Spinal cord (tissue), 10 donors: ENCODE measurements around the gene FOLR1. TPM values are rescaled to one million over a fixed set of nuclear protein-coding genes. Genes with fewer than 3 reads are reported as not detected.

Experiments
- DNase-seq, 6 donors: peaks; one replicate each; pipeline versions ENCODE4 v3.0.0 to v3.0.0-alpha.2; 2013 to 2015; ENCODE audit warnings: low spot score in 6 of 6, low read depth in 4 of 6
- H3K27ac ChIP-seq: one replicate; pipeline ENCODE4 v1.5.1; 2013; ENCODE audit warnings: low read depth, low read length, control low read depth
- H3K27me3 ChIP-seq: one replicate; pipeline ENCODE4 v1.6.1; 2013; ENCODE audit warnings: low read length; ENCODE audit not compliant: control insufficient read depth, insufficient read depth
- H3K36me3 ChIP-seq: one replicate; pipeline ENCODE4 v1.6.1; 2013; ENCODE audit warnings: low read length; ENCODE audit not compliant: control insufficient read depth, insufficient read depth
- H3K4me1 ChIP-seq: one replicate; pipeline ENCODE4 v1.6.1; 2013; ENCODE audit warnings: low read length; ENCODE audit not compliant: control insufficient read depth, insufficient read depth
- H3K4me3 ChIP-seq: one replicate; pipeline ENCODE4 v1.5.1; 2013; ENCODE audit warnings: low read depth, low read length, control low read depth
- H3K9me3 ChIP-seq: one replicate; pipeline ENCODE4 v1.6.1; 2013; ENCODE audit warnings: low read length; ENCODE audit not compliant: control insufficient read depth, insufficient read depth
- WGBS: methylation state at CpG from one replicate; pipeline ENCODE4 v1.1.5; 2013; ENCODE audit warnings: missing lambda C conversion rate; ENCODE audit not compliant: insufficient coverage; 5-methylcytosine and 5-hydroxymethylcytosine counted together
- polyA plus RNA-seq, 2 donors: library from polyadenylated mRNA; unstranded; fragments of 120-200 nt; gene quantifications; one replicate each; pipeline ENCODE4 v1.2.1, GENCODE V29; 2013; ENCODE audit not compliant: insufficient read length in 2 of 2
- total RNA-seq, 2 donors: library from RNA; depleted of rRNA in 1 of 2; stranded (reverse); fragments of 120-200 nt in 1 of 2; fragments of >200 nt in 1 of 2; gene quantifications; one replicate each; pipeline versions ENCODE4 v1.2.3 to v1.2.4, GENCODE V29; 2013 to 2014
- donor health status: healthy.

FOLR1 gene
- total and polyA plus RNA-seq, 4 donors = 1.9 to 172 (median 4.0) TPM

DNA sequence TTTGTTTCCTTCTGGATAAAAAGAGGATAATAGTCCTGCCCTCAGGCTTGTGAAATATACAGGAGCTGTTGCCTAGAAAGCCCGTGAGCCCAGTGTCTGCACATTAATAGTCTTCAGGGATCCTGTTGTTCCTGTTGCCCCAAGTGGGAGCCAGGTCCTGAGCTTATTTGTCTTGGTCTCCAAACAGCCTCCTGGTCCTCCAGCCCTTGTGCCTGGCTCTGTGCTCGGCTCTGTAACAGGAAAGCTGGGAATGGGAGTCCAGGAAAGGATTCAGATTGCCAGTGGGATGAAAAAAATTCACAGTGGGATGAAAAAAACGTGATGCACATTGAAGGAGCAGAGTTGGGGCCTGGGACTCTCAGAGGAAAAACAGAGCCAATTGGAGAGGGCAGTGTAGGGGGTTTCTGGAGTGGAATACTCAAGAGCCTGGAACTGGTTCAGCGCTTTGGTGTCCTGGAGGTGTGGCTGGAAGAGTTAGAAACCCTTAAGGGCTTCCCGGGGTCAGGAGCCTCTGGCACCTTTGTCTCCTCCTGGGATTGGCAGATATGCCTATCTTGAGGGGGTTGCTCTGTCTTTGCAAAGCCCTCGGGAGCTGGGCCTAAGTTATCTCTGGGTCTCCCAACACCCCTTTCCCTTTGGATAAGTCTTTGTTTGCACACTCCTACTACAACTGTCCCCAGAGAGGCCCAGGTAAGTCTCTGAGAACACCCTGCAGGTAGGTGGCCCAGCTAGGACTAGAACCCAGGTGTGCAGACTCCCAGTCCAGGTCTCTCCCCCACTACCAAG lies 30.4 kb downstream of the FOLR1 start:
- Histone ChIP-seq H3K4me1 (peaks cover 43% of the 10 kb centered on the region), H3K27ac (peak overlapping the region; percentile 95), H3K9me3 (no peaks in the 10 kb centered on the region), H3K27me3 (peaks cover 5% of the 10 kb centered on the region), H3K36me3 (peaks cover 4% of the 10 kb centered on the region), H3K4me3 (peak overlapping the region; percentile 88)
- 52% methylated on average over 6 of the region's 6 CpGs for WGBS
- no peak for DNase-seq

DNA sequence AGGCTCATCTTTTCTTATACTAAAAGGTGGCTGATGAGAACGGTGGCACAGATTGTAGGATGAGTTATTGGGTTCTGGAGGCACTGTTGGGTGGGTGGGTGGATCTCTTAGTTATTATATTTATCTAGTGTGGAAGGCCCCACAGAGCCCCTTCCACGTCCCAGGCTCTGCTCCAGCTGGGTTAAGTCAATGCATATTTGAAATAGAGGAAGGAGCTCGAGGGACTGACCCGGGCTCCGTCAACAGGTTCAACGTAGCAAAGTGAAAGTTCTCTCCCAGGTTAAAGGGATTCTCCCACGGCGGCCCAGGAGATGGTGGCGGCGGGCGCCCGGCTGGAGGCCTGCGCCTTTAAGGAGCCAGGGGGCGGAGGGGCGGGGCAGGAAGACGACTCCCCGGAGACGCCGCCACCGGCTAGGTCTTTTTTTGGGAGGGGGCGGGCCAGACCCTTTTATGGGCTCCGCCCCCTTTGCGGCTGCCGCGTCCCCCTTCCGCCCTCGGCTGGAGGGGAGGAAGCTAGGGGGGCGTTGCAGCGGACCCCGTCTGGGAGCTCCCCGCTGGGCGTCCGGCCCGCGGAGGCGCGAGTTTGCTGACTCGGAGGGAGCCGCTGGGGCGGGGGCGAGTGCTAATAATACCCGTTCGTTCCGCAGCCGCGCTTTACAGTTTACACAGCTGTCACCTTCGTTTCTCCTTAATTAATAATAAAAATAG lies 31.1 kb downstream of the FOLR1 start:
- 1% methylated on average over 44 of the region's 47 CpGs for WGBS
- peak; percentile 58 to 96 (median 82) for DNase-seq
- Histone ChIP-seq H3K9me3 (no peaks in the 10 kb centered on the region), H3K36me3 (peaks cover 10% of the 10 kb centered on the region), H3K4me1 (peaks cover 50% of the 10 kb centered on the region), H3K4me3 (peak overlapping the region; percentile 88), H3K27me3 (peaks cover 5% of the 10 kb centered on the region), H3K27ac (peak overlapping the region; percentile 95)

DNA sequence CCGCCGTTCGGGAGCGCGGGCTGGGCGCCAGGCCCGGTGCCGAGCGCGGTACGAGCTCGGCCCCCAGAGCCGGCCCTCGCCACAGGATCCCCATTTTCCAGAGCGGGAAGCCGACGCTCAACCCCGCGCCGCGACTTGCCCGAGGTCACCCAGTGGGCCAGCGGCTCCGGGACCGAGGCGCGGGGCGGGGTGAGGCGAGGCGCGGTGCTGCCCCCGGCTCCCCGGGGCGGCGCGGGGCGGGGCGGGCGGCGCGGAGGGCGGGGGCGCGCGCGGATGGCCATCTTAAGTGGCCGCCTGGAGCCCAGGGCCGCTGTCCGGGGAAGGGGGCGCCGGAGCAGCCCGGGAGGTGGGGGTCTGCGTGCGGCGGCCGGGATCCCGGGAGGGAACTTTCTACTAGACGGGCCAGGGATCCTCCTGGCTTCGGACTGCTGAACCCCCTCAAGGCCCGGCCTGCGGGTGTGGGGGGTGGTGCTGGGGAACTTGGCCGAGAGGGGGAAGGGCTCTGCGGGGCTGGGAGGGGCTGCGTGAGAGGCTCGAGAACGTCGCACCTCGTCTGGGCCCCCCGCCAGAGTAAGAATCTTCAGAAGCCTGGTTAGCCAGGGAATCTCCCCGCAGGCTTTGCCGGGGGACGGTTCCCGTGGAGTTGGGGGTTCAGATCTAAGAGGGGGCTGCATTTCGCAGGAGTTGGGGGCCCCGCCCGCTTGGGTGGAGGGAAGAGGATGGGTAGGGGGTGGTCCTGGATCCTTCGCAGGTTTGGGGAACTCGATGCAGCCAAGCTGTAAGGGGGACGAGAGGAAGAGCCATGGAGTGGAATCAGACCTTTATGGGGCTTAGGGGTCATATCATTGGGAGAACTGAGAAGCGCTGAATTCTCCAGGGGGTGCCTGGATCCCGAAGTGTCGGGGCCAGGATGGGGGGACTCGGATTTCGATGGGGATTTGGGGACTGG lies 31.9 kb downstream of the FOLR1 start:
- Histone ChIP-seq H3K4me3 (peak overlapping the region; percentile 88), H3K9me3 (no peaks in the 10 kb centered on the region), H3K27ac (peak overlapping the region; percentile 95), H3K36me3 (peaks cover 18% of the 10 kb centered on the region), H3K4me1 (peaks cover 57% of the 10 kb centered on the region), H3K27me3 (peaks cover 3% of the 10 kb centered on the region)
- DNase-seq = peak in 3 of 6 donors; percentile 55 to 85 (median 60)
- WGBS = 0% methylated on average over 84 of the region's 84 CpGs

DNA sequence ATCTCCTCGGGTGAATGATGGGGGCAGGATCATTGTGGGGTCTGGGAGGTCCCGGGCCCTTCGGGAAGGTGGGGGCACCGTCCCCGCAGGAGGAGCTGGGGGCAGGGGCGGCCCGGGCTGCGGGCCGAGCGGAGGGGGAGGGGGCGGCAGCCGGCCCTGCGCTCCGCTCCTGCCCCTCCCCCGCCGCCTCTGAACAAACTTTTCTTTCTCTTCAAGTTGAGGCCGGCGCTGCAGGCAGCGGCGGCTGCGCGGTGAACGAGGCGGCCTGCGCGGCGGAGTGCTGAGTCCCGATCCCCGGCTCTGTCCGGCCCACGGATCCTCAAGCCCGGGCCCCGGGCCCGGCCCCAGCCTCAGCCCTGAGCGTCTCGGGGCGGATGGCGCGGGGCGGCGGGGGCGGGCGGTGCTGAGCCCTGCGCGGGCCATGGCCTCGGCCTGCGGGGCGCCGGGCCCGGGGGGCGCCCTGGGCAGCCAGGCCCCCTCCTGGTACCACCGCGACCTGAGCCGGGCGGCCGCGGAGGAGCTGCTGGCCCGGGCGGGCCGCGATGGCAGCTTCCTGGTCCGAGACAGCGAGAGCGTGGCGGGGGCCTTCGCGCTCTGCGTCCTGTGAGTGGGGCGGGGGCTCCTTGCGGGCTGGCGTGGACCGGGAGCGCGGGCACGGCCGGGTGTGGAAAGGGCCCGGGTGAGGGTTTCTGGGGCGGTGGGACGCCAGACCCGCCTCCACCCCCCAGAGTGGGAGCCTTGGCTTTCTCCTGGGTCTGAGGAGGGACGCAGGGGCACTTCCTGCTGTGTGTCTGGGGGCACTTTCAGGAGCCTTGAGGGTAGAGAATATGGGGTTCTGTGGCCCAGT lies 32.8 kb downstream of the FOLR1 start, which contains the start of gene INPPL1:
Gene INPPL1, plus strand, starts transcription at position 204 of the 847 bp plus-strand sequence. Its CDS starts 218 bp downstream, at position 422.
- H3K4me3 ChIP-seq = peak within 1 kb of the TSS; percentile 88
- DNase-seq = peak in 3 of 6 donors; percentile 35 to 79 (median 65)
- peaks cover 3% of the 10 kb centered on the region for H3K27me3 ChIP-seq
- under 1% methylated on average over 77 of the region's 81 CpGs for WGBS
- H3K27ac ChIP-seq = peak within 1 kb of the TSS; percentile 95
- H3K36me3 ChIP-seq = peaks cover 27% of the 10 kb centered on the region
- no peaks in the 10 kb centered on the region for H3K9me3 ChIP-seq
- peaks cover 57% of the 10 kb centered on the region for H3K4me1 ChIP-seq

DNA sequence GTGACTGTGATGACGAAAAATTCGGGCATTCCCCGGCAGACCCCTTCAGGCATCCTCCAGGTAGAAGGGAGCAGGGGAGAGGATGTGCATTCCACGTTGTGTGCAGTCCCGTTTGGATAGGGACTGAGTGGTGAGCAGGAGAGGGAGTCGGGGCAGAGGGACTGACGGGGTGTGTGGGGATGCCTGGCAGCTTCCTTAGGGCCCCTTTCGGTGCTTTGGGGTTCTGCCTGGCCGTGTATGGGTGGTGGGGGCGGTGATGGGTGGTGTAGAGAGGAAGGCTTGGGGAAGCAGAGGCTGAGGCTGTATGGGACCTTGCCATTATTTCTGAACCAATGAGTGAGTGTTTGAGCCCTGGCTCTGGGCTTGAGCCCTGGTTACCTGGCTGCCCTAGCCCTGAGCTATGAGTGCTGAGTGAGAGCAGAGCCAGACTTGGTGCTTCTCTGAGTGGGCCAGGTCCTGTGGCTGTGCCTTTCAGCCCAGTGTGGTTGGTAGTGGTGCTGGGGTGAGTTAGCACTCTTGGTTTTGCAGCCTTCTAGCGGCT lies 33.5 kb downstream of the FOLR1 start:
- Histone ChIP-seq H3K4me3 (peak overlapping the region; percentile 56), H3K36me3 (peaks cover 34% of the 10 kb centered on the region), H3K27me3 (peaks cover 3% of the 10 kb centered on the region), H3K9me3 (no peaks in the 10 kb centered on the region), H3K4me1 (peaks cover 57% of the 10 kb centered on the region), H3K27ac (peak overlapping the region; percentile 57)
- no peak for DNase-seq
- WGBS = 14% methylated on average over 10 of the region's 11 CpGs

DNA sequence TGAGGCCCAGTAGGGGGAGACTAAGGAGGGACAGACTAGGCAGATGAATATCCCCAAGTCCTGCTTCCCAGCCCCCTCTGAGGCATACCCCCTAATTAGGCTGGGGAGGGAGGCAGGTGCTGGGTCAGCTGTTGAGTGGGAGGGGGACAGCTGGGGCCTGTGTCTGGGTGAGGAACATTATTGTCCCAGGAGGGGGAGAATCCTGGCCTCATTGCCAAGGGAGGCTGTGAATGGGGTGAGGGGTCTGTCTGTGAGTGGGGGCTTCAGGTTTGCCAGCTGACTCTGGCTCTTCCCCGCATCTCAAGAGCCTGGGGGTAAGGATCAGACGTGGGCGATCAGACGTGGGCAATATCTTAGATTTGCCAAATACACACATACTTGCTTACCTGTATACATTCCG lies 34.8 kb downstream of the FOLR1 start:
- peak in 2 of 6 donors; percentile 23 to 36 for DNase-seq
- Histone ChIP-seq H3K27ac (no peak overlapping the region), H3K4me3 (no peak overlapping the region), H3K4me1 (peaks cover 57% of the 10 kb centered on the region), H3K27me3 (peaks cover 3% of the 10 kb centered on the region), H3K36me3 (peaks cover 46% of the 10 kb centered on the region), H3K9me3 (no peaks in the 10 kb centered on the region)
- 72% methylated on average over 4 of the region's 5 CpGs for whole genome bisulfite sequencing

DNA sequence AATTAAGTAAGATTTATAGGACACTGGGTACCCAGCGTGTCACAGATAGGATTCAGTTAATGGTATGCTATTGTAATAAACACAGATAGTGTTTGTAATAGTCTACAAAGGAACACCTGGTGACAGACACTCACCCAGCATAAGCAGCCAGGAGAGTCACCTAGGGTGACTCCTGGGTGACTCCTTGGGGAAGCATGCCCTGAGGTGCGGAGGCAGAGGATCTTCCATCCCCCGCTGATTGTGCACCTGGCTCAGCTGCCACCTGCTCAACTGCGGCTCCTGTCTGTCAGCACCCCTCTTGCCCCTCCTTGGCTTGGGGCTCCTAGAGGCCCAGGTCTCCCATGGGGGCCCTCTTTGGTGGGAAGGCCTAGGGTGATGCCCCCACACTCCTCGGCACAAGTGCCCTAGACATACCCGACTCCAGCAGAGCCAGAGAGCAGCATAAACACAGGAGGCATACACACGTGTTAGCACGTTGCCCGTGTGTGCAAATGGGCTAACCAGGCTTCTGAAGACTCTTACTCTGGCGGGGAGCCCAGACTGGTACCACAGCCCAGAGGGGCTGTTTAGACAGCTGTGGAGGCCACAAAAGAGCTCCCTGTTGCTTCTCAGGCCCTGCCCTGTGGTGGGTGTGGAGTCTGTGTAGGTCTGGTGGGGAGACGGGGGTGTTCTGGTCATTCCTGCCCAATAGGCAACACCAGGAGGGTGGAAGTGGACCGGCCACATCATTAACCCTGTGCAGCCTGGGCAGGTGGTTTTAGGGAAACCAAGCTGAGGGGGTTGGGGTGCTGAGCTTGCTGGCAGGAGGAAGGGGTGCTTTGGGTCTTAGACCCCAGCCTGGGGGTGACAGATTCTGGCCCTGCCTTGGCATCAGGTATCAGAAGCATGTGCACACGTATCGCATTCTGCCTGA lies 35.6 kb downstream of the FOLR1 start:
- DNase-seq = peak in 3 of 6 donors; percentile 30 to 77 (median 74)
- 51% methylated on average over 14 of the region's 14 CpGs for WGBS
- Histone ChIP-seq H3K27ac (peak overlapping the region; percentile 1), H3K27me3 (peaks cover 3% of the 10 kb centered on the region), H3K36me3 (peaks cover 54% of the 10 kb centered on the region), H3K9me3 (no peaks in the 10 kb centered on the region), H3K4me3 (no peak overlapping the region), H3K4me1 (peaks cover 50% of the 10 kb centered on the region)
